Measurements from ENCODE around the gene EXT2. TPM values are rescaled to one million over a fixed set of nuclear protein-coding genes. Genes with fewer than 3 reads are reported as not detected.

EXT2 gene
- polyA plus RNA-seq, 1 of the 3 experiments (the other 2 are of a cell fraction) = 92.9 TPM

DNA sequence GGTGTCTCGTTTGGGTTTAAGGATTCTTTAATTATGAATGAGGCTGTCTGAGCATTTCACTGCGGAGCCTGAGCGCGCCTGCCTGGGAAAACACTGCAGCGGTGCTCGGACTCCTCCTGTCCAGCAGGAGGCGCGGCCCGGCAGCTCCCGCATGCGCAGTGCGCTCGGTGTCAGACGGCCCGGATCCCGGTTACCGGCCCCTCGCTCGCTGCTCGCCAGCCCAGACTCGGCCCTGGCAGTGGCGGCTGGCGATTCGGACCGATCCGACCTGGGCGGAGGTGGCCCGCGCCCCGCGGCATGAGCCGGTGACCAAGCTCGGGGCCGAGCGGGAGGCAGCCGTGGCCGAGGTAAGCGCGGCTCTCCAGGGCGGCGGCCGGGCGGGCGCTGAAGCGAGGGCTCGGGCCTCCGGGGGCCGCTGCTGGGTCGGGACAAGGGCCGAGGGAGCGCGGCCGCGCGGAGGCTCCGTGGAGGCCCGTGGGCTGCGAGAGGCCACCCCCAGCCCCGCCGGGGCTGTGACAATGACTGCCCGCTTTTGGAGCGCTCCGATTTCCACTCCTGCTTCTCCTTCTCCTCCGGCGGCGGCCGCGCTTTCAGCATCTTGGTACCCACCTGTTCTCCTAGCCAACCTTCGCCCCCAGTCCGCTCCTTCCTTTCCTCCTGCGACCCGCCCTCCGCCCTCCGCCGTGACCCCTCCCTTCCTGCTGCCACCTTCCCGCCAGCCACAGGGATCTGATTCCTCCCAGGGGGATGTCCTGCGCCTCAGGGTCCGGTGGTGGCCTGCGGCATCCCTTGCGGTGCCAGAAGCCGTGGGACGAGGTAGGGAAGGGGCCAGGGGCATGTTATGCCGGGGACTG is at the start of gene EXT2 (continued):
- TF ChIP-seq RCOR1 (IDR thresholded peaks at IDR 0.05; ENCODE audit: low read length) = no peak
- TF ChIP-seq YY1 (IDR thresholded peaks at IDR 0.05; ENCODE audit: low read depth) = no peak
- no peak for TF ChIP-seq RFX5 (IDR thresholded peaks at IDR 0.05; ENCODE audit: low read length)
- no peak for TF ChIP-seq RXRA (IDR thresholded peaks at IDR 0.05; ENCODE audit: borderline replicate concordance, low read depth)
- peak; percentile 80 for TF ChIP-seq CTCF (IDR thresholded peaks at IDR 0.05)
- peak; percentile 25; the same call in 1 of the 2 replicates for TF ChIP-seq SMC3 (IDR thresholded peaks at IDR 0.05; ENCODE audit: low read depth, low read length)
- TF ChIP-seq ELF1 (IDR thresholded peaks at IDR 0.05) = no peak
- TF ChIP-seq USF1 (IDR thresholded peaks at IDR 0.05; ENCODE audit: borderline replicate concordance, low read depth) = no peak
- TF ChIP-seq CHD2 (IDR thresholded peaks at IDR 0.05; ENCODE audit: low read length, partially characterized antibody) = no peak
- TF ChIP-seq EZH2phosphoT487 (IDR thresholded peaks at IDR 0.05; ENCODE audit: borderline replicate concordance, low read depth) = no peak

- CTCF ChIA-PET = interaction anchor here (1.0 to 10.2 kb wide), 3 partner anchors 20 to 194 kb away, joined by 3 to 150 read pairs (median 3); partner anchors contain the start of gene ACCS
- TF ChIP-seq, protein P1, sequence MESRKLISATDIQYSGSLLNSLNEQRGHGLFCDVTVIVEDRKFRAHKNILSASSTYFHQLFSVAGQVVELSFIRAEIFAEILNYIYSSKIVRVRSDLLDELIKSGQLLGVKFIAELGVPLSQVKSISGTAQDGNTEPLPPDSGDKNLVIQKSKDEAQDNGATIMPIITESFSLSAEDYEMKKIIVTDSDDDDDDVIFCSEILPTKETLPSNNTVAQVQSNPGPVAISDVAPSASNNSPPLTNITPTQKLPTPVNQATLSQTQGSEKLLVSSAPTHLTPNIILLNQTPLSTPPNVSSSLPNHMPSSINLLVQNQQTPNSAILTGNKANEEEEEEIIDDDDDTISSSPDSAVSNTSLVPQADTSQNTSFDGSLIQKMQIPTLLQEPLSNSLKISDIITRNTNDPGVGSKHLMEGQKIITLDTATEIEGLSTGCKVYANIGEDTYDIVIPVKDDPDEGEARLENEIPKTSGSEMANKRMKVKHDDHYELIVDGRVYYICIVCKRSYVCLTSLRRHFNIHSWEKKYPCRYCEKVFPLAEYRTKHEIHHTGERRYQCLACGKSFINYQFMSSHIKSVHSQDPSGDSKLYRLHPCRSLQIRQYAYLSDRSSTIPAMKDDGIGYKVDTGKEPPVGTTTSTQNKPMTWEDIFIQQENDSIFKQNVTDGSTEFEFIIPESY (IDR thresholded peaks at IDR 0.05; ENCODE audit: borderline replicate concordance, low read depth) = no peak
- TF ChIP-seq SMC3 (IDR thresholded peaks at IDR 0.05; ENCODE audit: low read depth, low read length) = no peak
- no peak for TF ChIP-seq REST (IDR thresholded peaks at IDR 0.05; ENCODE audit: low read depth, low read length)
- TF ChIP-seq EP300 (IDR thresholded peaks at IDR 0.05; ENCODE audit: borderline replicate concordance in 1 of 2, low read depth in 1 of 2, low read length in 1 of 2) = no peak
- TF ChIP-seq RXRA (IDR thresholded peaks at IDR 0.05; ENCODE audit: borderline replicate concordance, low read depth) = no peak
- TF ChIP-seq NRF1 (IDR thresholded peaks at IDR 0.05; ENCODE audit: low read depth, low read length) = no peak
- no peak for TF ChIP-seq CHD2 (IDR thresholded peaks at IDR 0.05; ENCODE audit: low read length, partially characterized antibody)
- TF ChIP-seq, protein P2, sequence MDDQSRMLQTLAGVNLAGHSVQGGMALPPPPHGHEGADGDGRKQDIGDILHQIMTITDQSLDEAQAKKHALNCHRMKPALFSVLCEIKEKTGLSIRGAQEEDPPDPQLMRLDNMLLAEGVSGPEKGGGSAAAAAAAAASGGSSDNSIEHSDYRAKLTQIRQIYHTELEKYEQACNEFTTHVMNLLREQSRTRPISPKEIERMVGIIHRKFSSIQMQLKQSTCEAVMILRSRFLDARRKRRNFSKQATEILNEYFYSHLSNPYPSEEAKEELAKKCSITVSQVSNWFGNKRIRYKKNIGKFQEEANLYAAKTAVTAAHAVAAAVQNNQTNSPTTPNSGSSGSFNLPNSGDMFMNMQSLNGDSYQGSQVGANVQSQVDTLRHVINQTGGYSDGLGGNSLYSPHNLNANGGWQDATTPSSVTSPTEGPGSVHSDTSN (IDR thresholded peaks at IDR 0.05) = no peak
- TF ChIP-seq RAD21 (IDR thresholded peaks at IDR 0.05; ENCODE audit: low read length) = no peak
- TF ChIP-seq FOXJ3 (CRISPR knock-in tag; IDR thresholded peaks at IDR 0.05) = no peak
- no peak for TF ChIP-seq FOSL2 (IDR thresholded peaks at IDR 0.05; ENCODE audit: borderline replicate concordance, low read depth)
- no peak for TF ChIP-seq FOXM1 (IDR thresholded peaks at IDR 0.05; ENCODE audit: low read depth)
- H3K4me3 ChIP-seq (ENCODE audit: low read depth in 2 of 2, low read length in 1 of 2) = no peak overlapping the region
- no peaks in the 10 kb centered on the region for H3K4me1 ChIP-seq (ENCODE audit: control insufficient read depth in 1 of 2, insufficient read depth in 2 of 2, low read depth in 1 of 2, low read length in 1 of 2)
- no peak for DNase-seq
- no peaks in the 10 kb centered on the region for H3K9me3 ChIP-seq
- POLR2A ChIA-PET = no interaction called here
- H3F3A ChIP-seq (replicated peaks; ENCODE audit: insufficient read depth) = no peaks in the 10 kb centered on the region
- H3K27ac ChIP-seq (ENCODE audit: low read depth in 2 of 2, low read length in 1 of 2) = no peak overlapping the region
- H3K4me2 ChIP-seq = no peak overlapping the region
- H3K9me2 ChIP-seq = no peaks in the 10 kb centered on the region
- 17% methylated on average over 2 of the region's 2 CpGs for WGBS (ENCODE audit: low lambda C conversion rate)
- no peaks in the 10 kb centered on the region for H4K20me1 ChIP-seq (ENCODE audit: insufficient read depth)
- H3K36me3 ChIP-seq (replicated peaks in 1 of 2; ENCODE audit: control insufficient read depth in 1 of 2, insufficient read depth in 2 of 2, low read length in 1 of 2) = no peaks in the 10 kb centered on the region
- no peaks in the 10 kb centered on the region for H3K79me2 ChIP-seq (ENCODE audit: insufficient read depth)
- no peaks in the 10 kb centered on the region for H3K27me3 ChIP-seq (ENCODE audit: insufficient read depth)
- no peak overlapping the region for H2AFZ ChIP-seq (ENCODE audit: low read depth)
- no peak overlapping the region for H3K9ac ChIP-seq
Observed at GRCh38 chr11:44046182-44046581, 49.3 kb upstream of the EXT2 start.
